HL-60 (cell line): Measurements from ENCODE around the gene SPINK1.

Experiments used
- DNase-seq, 2 experiments: peaks; one replicate each; pipeline ENCODE4 v3.0.0-alpha.2; 2010 to 2020; ENCODE audit warnings: low read depth in 1 of 2, low spot score in 1 of 2
- H3K27ac ChIP-seq: fragments of 250-450 bp; sonication (Bioruptor Pico); replicated peaks from 2 replicates; pipeline ENCODE4 v1.5.1; 2020; ENCODE audit warnings: mild to moderate bottlenecking, moderate library complexity
- H3K27me3 ChIP-seq: fragments of 250-450 bp; sonication (Bioruptor Pico); 2 replicates; pipeline ENCODE4 v1.5.1; 2021; ENCODE audit warnings: mild to moderate bottlenecking, moderate library complexity; ENCODE audit not compliant: insufficient read depth, poor library complexity, severe bottlenecking
- H3K4me3 ChIP-seq: replicated peaks from 2 replicates; pipeline ENCODE4 v1.5.1; 2011; ENCODE audit warnings: mild to moderate bottlenecking, control low read depth, low read length; ENCODE audit not compliant: insufficient read depth
- GABPA ChIP-seq: IDR thresholded peaks from 2 replicates; pipeline ENCODE4 v1.6.1; 2012; ENCODE audit warnings: low read depth
- POLR2AphosphoS5 ChIP-seq: IDR thresholded peaks from 2 replicates; pipeline ENCODE4 v1.6.1; 2012; ENCODE audit warnings: low read depth
- SPI1 ChIP-seq: IDR thresholded peaks from 2 replicates; pipeline ENCODE4 v1.6.1; 2012; ENCODE audit warnings: low read depth, mild to moderate bottlenecking, borderline replicate concordance
- TF ChIP-seq, protein P1 (sequence below): IDR thresholded peaks from 2 replicates; pipeline ENCODE4 v1.6.1; 2012; ENCODE audit warnings: low read depth; ENCODE audit not compliant: insufficient replicate concordance
- TF ChIP-seq, protein P2 (sequence below): IDR thresholded peaks from one replicate; pipeline ENCODE4 v1.5.1; 2011; ENCODE audit warnings: low read length, control low read depth, inconsistent platforms; ENCODE audit not compliant: insufficient read depth

Gene SPINK1

DNA sequence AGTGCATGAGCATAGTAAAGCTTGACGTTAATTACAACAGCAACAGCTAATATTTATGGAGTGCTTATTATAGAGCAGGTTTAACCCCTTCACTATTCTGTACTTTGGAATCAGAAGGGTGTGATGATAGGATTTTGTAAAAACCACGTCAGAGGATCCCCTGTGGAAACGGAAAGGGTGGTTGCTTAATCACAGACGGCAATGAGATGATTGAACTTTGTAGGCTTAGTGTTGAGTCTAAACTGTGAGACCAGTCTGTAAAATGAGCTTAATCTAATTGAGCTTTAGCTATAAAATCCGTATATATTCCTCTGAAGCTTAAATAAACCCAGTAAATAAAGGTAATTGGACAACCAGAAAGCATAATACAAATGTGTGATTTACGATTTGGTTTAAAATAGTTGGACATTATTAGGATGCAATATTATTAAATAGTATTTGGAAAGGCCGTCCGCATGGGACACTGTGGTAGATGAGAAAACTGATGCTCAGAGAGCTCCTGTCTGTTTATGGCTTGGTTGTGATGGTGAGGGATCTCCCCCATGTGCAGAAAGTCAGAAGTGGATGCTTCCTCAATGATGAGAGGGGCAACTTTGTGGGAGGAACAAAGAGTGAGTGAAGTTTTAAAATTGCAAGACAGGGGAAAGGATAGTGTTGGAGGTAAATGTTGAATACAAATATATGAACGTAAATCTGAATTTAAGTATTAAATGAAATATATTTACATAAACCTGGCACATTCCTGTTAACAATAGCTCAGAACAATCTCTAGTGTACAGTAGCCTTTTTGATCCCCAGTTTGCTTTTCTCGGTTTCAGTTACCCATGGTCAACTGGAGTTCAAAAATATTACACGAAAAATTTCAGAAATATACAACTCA is 23.7 kb upstream of the SPINK1 start:
- DNase-seq = no peak
- no peak overlapping the region for H3K27ac ChIP-seq
- TF ChIP-seq SPI1 (no peak), POLR2AphosphoS5 (no peak), GABPA (no peak)
- TF ChIP-seq, protein P1, sequence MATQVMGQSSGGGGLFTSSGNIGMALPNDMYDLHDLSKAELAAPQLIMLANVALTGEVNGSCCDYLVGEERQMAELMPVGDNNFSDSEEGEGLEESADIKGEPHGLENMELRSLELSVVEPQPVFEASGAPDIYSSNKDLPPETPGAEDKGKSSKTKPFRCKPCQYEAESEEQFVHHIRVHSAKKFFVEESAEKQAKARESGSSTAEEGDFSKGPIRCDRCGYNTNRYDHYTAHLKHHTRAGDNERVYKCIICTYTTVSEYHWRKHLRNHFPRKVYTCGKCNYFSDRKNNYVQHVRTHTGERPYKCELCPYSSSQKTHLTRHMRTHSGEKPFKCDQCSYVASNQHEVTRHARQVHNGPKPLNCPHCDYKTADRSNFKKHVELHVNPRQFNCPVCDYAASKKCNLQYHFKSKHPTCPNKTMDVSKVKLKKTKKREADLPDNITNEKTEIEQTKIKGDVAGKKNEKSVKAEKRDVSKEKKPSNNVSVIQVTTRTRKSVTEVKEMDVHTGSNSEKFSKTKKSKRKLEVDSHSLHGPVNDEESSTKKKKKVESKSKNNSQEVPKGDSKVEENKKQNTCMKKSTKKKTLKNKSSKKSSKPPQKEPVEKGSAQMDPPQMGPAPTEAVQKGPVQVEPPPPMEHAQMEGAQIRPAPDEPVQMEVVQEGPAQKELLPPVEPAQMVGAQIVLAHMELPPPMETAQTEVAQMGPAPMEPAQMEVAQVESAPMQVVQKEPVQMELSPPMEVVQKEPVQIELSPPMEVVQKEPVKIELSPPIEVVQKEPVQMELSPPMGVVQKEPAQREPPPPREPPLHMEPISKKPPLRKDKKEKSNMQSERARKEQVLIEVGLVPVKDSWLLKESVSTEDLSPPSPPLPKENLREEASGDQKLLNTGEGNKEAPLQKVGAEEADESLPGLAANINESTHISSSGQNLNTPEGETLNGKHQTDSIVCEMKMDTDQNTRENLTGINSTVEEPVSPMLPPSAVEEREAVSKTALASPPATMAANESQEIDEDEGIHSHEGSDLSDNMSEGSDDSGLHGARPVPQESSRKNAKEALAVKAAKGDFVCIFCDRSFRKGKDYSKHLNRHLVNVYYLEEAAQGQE = no peak
- TF ChIP-seq, protein P2, sequence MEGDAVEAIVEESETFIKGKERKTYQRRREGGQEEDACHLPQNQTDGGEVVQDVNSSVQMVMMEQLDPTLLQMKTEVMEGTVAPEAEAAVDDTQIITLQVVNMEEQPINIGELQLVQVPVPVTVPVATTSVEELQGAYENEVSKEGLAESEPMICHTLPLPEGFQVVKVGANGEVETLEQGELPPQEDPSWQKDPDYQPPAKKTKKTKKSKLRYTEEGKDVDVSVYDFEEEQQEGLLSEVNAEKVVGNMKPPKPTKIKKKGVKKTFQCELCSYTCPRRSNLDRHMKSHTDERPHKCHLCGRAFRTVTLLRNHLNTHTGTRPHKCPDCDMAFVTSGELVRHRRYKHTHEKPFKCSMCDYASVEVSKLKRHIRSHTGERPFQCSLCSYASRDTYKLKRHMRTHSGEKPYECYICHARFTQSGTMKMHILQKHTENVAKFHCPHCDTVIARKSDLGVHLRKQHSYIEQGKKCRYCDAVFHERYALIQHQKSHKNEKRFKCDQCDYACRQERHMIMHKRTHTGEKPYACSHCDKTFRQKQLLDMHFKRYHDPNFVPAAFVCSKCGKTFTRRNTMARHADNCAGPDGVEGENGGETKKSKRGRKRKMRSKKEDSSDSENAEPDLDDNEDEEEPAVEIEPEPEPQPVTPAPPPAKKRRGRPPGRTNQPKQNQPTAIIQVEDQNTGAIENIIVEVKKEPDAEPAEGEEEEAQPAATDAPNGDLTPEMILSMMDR = no peak
- H3K27me3 ChIP-seq = no peaks in the 10 kb centered on the region
- no peak overlapping the region for H3K4me3 ChIP-seq

DNA sequence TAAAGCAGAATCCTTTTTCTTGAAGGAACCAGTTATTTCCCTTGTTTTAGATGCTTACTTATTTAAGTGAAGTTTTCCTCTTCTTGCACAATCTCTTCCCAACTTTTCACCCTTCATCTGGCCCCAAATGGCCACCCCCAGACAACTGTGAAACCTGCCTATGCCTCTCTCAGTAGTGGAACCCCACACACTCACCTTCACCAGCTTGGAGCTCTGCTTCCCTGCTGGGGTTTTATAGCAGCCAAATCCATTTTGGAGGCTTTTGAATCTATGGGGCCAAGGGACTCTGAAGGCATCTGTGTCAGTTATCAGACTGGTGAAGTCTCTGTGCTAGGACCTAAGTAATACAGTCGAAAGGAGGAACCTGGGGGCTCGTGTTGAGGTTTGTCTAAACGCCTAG is 22.9 kb upstream of the SPINK1 start:
- TF ChIP-seq, protein P1 = no peak
- TF ChIP-seq POLR2AphosphoS5 (no peak), SPI1 (no peak), GABPA (no peak)
- TF ChIP-seq, protein P2 = no peak
- DNase-seq = no peak
- H3K27ac ChIP-seq = no peak overlapping the region
- no peaks in the 10 kb centered on the region for H3K27me3 ChIP-seq
- H3K4me3 ChIP-seq = no peak overlapping the region

DNA sequence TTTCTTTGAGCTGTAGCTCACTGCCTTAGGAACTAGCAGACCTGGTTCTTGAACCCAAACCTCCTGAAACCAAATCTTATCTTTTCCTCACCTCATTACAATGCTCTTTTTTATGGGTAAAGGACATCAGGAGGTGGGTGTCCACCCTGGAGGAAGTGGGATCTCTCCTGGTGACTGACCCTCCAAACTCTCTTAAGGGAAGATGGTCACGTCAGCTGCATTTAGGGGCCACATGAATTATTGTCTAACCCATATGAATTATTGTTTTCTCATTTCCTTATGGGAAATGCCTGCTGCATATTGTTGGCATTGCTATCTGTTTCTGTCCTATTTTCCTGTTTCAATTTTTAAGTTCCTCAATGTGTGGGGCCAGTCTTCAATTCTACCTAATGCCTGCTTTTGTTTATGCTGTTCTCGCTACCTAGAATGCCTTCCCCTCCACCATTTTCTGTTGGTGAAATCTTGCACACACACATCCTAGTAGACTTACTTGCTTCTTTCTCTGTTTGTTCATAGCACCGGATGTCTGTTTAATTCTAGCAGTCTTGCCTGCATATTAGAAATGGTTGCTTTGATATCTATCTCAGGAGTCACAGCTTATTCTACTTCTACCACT is 22.0 kb upstream of the SPINK1 start:
- DNase-seq = no peak
- Histone ChIP-seq H3K27ac (no peak overlapping the region), H3K4me3 (no peak overlapping the region), H3K27me3 (no peaks in the 10 kb centered on the region)
- TF ChIP-seq, protein P1 = no peak
- TF ChIP-seq GABPA = no peak
